Endothelial cell of umbilical vein (primary cell): ENCODE measurements around the gene EML1. TPM values are rescaled to one million over a fixed set of nuclear protein-coding genes. Genes with fewer than 3 reads are reported as not detected.

Experiments
- BruUV-seq: library from RNA; stranded (reverse); fragments of 400-500 nt; replicated peaks from 2 replicates; lab custom pipeline; 2021; lab: Mats Ljungman, UMichigan
- CTCF ChIA-PET: fragments of 300-600, 350-600 bp; sonication (Branson Sonifier 250); formaldehyde crosslinking; loops from one replicate; lab custom pipeline; 2021; ENCODE audit warnings: antibody characterized with exemption, inconsistent platforms; lab: Charles Lee
- POLR2A ChIA-PET: fragments of 300-600, 350-600 bp; sonication (Branson Sonifier 250); formaldehyde crosslinking; loops from one replicate; lab custom pipeline; 2021; ENCODE audit warnings: antibody characterized with exemption, inconsistent platforms; lab: Charles Lee
- DNase-seq: peaks from one replicate; pipeline ENCODE4 v3.0.0-alpha.2; 2011; ENCODE audit warnings: low read depth, low spot score
- FAIRE-seq: peaks from 2 replicates; lab custom pipeline; 2011; peaks lifted over from hg19 to GRCh38; lab: Jason Lieb, UNC
- H2AFZ ChIP-seq: 2 replicates; pipeline ENCODE4 v1.6.0; 2012; ENCODE audit warnings: low read depth, low read length, control low read depth, inconsistent platforms
- H3K27ac ChIP-seq: 2 replicates; pipeline ENCODE4 v1.5.1; 2011; ENCODE audit warnings: low read depth, mild to moderate bottlenecking, control low read depth, low read length, moderate library complexity; ENCODE audit not compliant: insufficient read depth
- H3K27me3 ChIP-seq, 2 experiments: 2 replicates each; pipeline versions ENCODE4 v1.6.0 to v1.6.1; 2011; ENCODE audit warnings: low read length in 2 of 2, mixed read lengths in 1 of 2; ENCODE audit not compliant: control insufficient read depth in 2 of 2, insufficient read depth in 2 of 2
- H3K36me3 ChIP-seq, 2 experiments: 2 replicates in 1 of 2; 3 replicates in 1 of 2; pipeline ENCODE4 v1.5.1; 2011; ENCODE audit warnings: low read length in 2 of 2, mild to moderate bottlenecking in 1 of 2, moderate library complexity in 1 of 2; ENCODE audit not compliant: control insufficient read depth in 2 of 2, insufficient read depth in 2 of 2; ENCODE audit errors: extremely low read depth in 1 of 2
- H3K4me1 ChIP-seq: 3 replicates; pipeline ENCODE4 v1.5.1; 2011; ENCODE audit warnings: mild to moderate bottlenecking, low read length; ENCODE audit not compliant: control insufficient read depth, insufficient read depth; ENCODE audit errors: extremely low read depth
- H3K4me2 ChIP-seq: 2 replicates; pipeline ENCODE4 v1.6.1; 2011; ENCODE audit warnings: low read length, control low read depth, mixed read lengths; ENCODE audit not compliant: insufficient read depth
- H3K4me3 ChIP-seq, 3 experiments: fragments of 200-600 bp in 1 of 3; sonication (generic), shearing (Covaris generic) in 1 of 3; replicated peaks in 1 of 3; 2 replicates each; pipeline ENCODE4 v1.5.1; 2011 to 2016; ENCODE audit warnings: control low read depth in 3 of 3, low read length in 3 of 3, mild to moderate bottlenecking in 2 of 3, inconsistent platforms in 1 of 3, low read depth in 1 of 3, moderate library complexity in 1 of 3; ENCODE audit not compliant: insufficient read depth in 1 of 3
- H3K79me2 ChIP-seq: 2 replicates; pipeline ENCODE4 v1.6.0; 2012; ENCODE audit warnings: low read length, inconsistent platforms; ENCODE audit not compliant: control insufficient read depth, insufficient read depth
- H3K9ac ChIP-seq: replicated peaks from 2 replicates; pipeline ENCODE3; 2011; ENCODE audit warnings: low read length, control low read depth; ENCODE audit not compliant: insufficient read depth; ENCODE audit errors: extremely low read depth
- H3K9me1 ChIP-seq: replicated peaks from 3 replicates; pipeline ENCODE4 v1.6.0; 2011; ENCODE audit warnings: mild to moderate bottlenecking, low read length; ENCODE audit not compliant: control insufficient read depth, insufficient read depth; ENCODE audit errors: extremely low read depth
- H3K9me3 ChIP-seq: replicated peaks from 2 replicates; pipeline ENCODE4 v1.5.1; 2012; ENCODE audit warnings: low read length, inconsistent platforms; ENCODE audit not compliant: control insufficient read depth, insufficient read depth
- H4K20me1 ChIP-seq: replicated peaks from 2 replicates; pipeline ENCODE3; 2011; ENCODE audit warnings: mild to moderate bottlenecking, low read length; ENCODE audit not compliant: control insufficient read depth, insufficient read depth; ENCODE audit errors: extremely low read depth
- EZH2 ChIP-seq: IDR thresholded peaks from 2 replicates; pipeline ENCODE4 v1.6.1; 2012; ENCODE audit warnings: borderline replicate concordance, low read depth, mild to moderate bottlenecking, moderate library complexity, low read length, inconsistent platforms; ENCODE audit not compliant: severe bottlenecking
- FOS ChIP-seq: IDR thresholded peaks from 2 replicates; pipeline ENCODE4 v1.6.1; 2011; ENCODE audit warnings: mild to moderate bottlenecking, low read length, moderate library complexity, borderline replicate concordance; ENCODE audit not compliant: insufficient read depth
- GATA2 ChIP-seq: IDR thresholded peaks from 2 replicates; pipeline ENCODE4 v1.7.0; 2011; ENCODE audit warnings: low read depth, mild to moderate bottlenecking, moderate library complexity, mixed read lengths, low read length; ENCODE audit not compliant: insufficient read length, insufficient read depth
- JUN ChIP-seq: IDR thresholded peaks from 2 replicates; pipeline ENCODE4 v1.6.1; 2011; ENCODE audit warnings: borderline replicate concordance, low read depth; ENCODE audit not compliant: insufficient read length, insufficient read depth
- MYC ChIP-seq: IDR thresholded peaks from one replicate; pipeline ENCODE4 v1.6.1; 2011; ENCODE audit warnings: mild to moderate bottlenecking, low read depth, low read length
- POLR2A ChIP-seq: IDR thresholded peaks from 2 replicates; pipeline ENCODE4 v1.6.1; 2012; ENCODE audit warnings: low read depth, mild to moderate bottlenecking, control low read depth, low read length
- POLR2AphosphoS5 ChIP-seq: IDR thresholded peaks from 2 replicates; pipeline ENCODE4 v1.6.1; 2012; ENCODE audit warnings: low read depth, mild to moderate bottlenecking, control low read depth, low read length, moderate library complexity; ENCODE audit not compliant: insufficient read depth
- dilution Hi-C: fragments of 300-500 bp; cut with MboI; formaldehyde crosslinking; loops from one replicate; pipeline ENCODE4 v1.15.0; 2019; ENCODE audit warnings: low sequenced_read_pairs; ENCODE audit not compliant: extremely low pct_ligation_motif_present
- intact Hi-C: fragments of 100-400 bp; cut with micrococcal nuclease; formaldehyde crosslinking; loops from one replicate; pipeline ENCODE4 v1.10.0; 2022
- polyA plus RNA-seq, 4 experiments: library from polyadenylated mRNA; depleted of rRNA in 3 of 4; stranded (reverse) in 3 of 4; unstranded in 1 of 4; fragments of >200 nt; gene quantifications; 2 replicates each; pipeline versions ENCODE4 v1.2.1 to v1.2.3, GENCODE V29; 2011 to 2012; ENCODE audit warnings: missing spikeins in 1 of 4
- total RNA-seq: library from RNA; stranded (reverse); gene quantifications from 2 replicates; pipeline ENCODE4 v1.2.3, GENCODE V29; 2021
- TF ChIP-seq, protein P1 (sequence below), 2 donors: IDR thresholded peaks; 1 replicate in 1 of 2; 2 replicates in 1 of 2; pipeline ENCODE4 v1.5.1; 2011; ENCODE audit warnings: low read length in 2 of 2, mild to moderate bottlenecking in 2 of 2, moderate library complexity in 2 of 2, control low read depth in 1 of 2, inconsistent platforms in 1 of 2, low read depth in 1 of 2; ENCODE audit not compliant: insufficient read depth in 1 of 2; ENCODE audit errors: extremely low read depth in 1 of 2
- TF ChIP-seq, protein P2 (sequence below): IDR thresholded peaks from 2 replicates; pipeline ENCODE4 v1.6.1; 2011; ENCODE audit not compliant: insufficient read depth, insufficient read length

EML1 gene
- total and polyA plus RNA-seq, 2 donors (not counting 3 experiments of a cell fraction or from before 2014, with no cell fraction given), result 22.9 to 33.0 TPM

DNA sequence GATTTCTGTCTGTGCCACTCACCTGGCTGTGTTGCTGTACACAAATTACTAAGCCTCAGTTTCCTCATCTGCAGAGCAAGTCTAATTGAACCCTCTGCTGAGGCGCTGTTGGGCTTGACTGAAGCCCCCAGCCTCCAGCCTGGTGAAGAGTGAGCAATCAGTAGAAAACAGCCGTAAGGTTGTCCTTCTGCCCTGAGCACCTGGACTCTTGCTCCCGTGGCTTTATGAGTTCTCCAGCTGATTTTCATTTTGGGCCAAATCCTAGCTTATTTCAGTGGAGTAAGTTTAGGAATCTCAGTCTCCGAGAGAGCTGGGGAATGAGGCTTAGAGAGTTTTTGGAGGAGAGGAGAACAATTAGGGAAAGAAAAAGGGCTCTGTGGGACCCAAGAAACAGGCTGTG is 138.1 kb downstream of the EML1 start:
- ChIA-PET CTCF (interaction anchor here (0.9 to 3.9 kb wide), 3 partner anchors 16 to 66 kb away, joined by 3 to 15 read pairs (median 4); no protein-coding TSS in a partner anchor), POLR2A (no interaction called here)

More for the DNA sequence above, 138.1 kb downstream of the EML1 start:
- Histone ChIP-seq H3K79me2 (no peaks in the 10 kb centered on the region), H3K9ac (no peak overlapping the region), H3K9me3 (no peaks in the 10 kb centered on the region), H3K9me1 (no peaks in the 10 kb centered on the region), H3K27ac (no peak overlapping the region), H3K36me3 (no peaks in the 10 kb centered on the region), H3K27me3 (no peaks in the 10 kb centered on the region), H2AFZ (no peak overlapping the region), H4K20me1 (no peaks in the 10 kb centered on the region), H3K4me3 (no peak overlapping the region), H3K4me2 (no peak overlapping the region), H3K4me1 (no peaks in the 10 kb centered on the region)
- DNase-seq, result no peak
- no peak for TF ChIP-seq EZH2
- TF ChIP-seq, protein P1, sequence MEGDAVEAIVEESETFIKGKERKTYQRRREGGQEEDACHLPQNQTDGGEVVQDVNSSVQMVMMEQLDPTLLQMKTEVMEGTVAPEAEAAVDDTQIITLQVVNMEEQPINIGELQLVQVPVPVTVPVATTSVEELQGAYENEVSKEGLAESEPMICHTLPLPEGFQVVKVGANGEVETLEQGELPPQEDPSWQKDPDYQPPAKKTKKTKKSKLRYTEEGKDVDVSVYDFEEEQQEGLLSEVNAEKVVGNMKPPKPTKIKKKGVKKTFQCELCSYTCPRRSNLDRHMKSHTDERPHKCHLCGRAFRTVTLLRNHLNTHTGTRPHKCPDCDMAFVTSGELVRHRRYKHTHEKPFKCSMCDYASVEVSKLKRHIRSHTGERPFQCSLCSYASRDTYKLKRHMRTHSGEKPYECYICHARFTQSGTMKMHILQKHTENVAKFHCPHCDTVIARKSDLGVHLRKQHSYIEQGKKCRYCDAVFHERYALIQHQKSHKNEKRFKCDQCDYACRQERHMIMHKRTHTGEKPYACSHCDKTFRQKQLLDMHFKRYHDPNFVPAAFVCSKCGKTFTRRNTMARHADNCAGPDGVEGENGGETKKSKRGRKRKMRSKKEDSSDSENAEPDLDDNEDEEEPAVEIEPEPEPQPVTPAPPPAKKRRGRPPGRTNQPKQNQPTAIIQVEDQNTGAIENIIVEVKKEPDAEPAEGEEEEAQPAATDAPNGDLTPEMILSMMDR (IDR thresholded peaks at IDR 0.05; ENCODE audit: extremely low read depth in 1 of 2, insufficient read depth in 1 of 2, low read depth in 1 of 2, low read length in 2 of 2), result no peak
- TF ChIP-seq MYC, result no peak
- no peak for TF ChIP-seq POLR2A
- no peak for TF ChIP-seq GATA2
- TF ChIP-seq, protein P2, sequence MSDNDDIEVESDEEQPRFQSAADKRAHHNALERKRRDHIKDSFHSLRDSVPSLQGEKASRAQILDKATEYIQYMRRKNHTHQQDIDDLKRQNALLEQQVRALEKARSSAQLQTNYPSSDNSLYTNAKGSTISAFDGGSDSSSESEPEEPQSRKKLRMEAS, result no peak
- TF ChIP-seq POLR2AphosphoS5, result no peak
- TF ChIP-seq FOS, result no peak
- no peak for TF ChIP-seq JUN
- FAIRE-seq, result no peak
- dilution Hi-C loops, result no loop called here
- intact Hi-C loops, result no loop called here
- no TSS peak for BruUV-seq
